Activated CD4-positive, CD25-positive, alpha-beta regulatory T cell treated with anti-CD3 and anti-CD28 coated beads, Interleukin-2, amount 50 U/mL, for 24 hours (primary cell): Measurements from ENCODE around the gene SRSF6.
A peak's percentile ranks its signal among the peaks of the same experiment; 100 is the strongest.
"Not testable (repeated sequence)": the region's sequence is repeated elsewhere in the genome, so short reads cannot be mapped to it uniquely, and the experiment has no call there.

ENCODE experiments used
- ATAC-seq, 2 donors: fragments of 150-1000 bp; cut with Tn5 transposase; one replicate each; pipeline ENCODE4 v1.10.0; 2021; ENCODE audit warnings: mild to moderate bottlenecking in 1 of 2, moderate library complexity in 1 of 2

Gene SRSF6

DNA sequence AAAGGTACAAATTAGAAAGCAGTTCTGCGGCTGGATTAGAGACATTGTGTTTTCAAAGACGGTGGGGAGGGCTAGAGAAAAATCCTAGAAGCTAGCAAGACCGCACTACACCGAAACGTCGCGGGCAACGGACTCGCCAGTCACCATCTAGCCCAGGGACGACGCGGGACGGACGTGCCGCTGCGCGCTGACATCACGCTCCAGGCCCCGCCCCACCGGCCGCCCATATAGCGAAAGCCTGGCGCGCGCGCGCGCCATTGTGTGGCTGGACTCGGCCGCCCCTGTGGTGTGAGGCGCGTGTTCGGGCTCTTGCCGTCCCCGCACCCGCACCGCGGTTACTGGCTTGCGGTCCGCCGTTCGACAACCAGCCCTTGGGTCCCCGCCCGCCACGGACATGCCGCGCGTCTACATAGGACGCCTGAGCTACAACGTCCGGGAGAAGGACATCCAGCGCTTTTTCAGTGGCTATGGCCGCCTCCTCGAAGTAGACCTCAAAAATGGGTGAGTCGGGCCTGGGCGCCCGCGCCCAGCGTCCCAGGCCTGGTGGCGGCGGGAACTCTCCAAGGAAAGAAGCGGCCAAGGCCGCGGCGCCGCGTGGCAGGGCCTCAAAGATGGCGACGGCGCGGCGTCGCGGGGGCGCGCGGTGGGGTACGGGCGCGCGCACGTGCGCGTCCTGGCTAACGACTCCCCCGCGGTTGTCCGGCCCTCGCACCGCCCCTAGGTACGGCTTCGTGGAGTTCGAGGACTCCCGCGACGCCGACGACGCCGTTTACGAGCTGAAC is at the start of gene SRSF6:
TSS of gene SRSF6 (plus strand) at position 257 of the 782 bp plus-strand sequence. CDS start at position 395, 138 bp downstream.
- peak; percentile 84 to 85 for ATAC-seq

DNA sequence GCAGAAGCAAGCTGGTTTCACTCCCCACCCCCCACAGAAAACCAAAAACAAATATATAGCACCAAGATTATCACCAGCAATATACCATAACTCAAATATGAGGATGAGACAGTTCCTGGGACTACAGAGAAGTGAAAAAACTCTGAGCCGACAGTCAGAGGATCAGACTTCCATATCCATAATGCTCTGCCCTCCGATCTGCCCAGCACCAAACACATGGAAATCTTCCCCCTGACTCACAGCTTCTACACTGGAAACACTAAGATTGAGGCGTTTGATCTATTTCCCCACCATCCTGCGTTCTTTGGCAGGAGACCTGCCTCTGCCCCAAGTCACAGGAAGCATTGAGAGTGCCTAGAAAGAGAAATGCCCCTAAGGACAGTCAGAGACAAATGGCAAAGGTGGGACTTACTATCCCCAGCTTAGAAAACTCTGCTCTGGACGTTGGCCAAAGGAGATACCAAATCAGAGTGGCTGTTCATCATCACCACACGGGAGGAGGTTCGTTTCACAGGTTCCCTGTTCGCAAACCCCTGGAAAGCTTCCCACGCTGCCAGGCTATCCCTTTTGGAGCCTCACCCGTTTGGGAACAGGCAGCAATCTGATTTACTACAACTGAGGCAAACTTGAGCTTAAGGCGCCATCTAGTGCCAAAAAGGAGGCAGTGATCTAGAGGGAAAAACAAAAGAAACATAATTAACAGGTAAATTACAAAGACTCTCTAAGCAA is 48.7 kb upstream of the SRSF6 start:
- ATAC-seq, result no peak

DNA sequence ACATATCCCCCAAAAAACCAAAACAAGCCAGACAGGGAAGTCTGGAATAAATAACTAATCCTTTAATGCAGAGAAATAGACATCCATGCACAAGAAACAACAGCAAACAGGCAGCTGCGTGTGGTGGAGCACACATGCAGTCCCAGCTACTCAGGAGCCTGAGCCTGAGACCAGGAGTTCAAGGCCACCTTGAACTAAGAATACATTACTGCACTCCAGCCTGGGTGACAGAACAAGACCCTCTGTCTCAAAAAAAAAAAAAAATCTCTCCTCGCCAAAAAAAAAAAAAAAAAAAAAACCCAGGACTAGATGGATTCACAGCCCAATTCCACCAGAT is 48.2 kb upstream of the SRSF6 start:
- no peak for ATAC-seq

DNA sequence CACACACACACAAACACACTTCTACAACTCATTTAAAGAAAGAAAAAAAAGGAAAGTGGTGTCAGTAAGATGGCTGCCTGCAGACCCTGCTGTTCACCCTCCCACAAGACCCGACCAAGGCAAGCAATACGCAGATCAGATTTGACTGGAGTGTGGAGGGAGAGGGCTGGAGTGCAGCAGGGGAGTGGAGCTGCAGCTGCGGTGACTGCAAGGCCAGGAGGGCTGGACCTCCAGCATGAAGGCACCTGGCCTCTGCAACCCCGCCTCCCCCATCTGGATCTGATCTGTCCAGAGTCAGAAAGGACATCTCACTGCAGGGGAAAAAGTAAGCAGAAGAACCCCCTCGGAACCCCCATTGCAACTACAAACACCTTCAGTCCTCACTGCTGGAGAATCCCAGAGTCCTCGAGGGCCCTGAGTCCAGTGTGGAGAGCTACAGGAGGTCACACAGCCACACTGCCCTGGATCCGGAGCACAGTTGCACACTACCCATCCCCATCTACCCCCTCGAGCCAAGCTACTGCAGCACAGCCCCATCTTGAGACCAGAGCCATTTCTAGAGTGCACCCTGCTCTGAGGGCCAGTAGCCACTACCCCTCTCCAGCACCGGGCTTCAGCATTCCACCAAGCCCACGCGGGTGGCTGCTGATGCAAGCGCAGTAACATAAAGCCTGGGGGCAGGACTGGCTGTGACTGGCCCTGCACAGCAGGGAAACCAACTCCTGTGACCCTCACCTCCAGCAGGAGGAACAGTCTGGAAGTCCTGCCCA is 41.9 kb upstream of the SRSF6 start:
- no peak for ATAC-seq

GRCh38 chr20:43416591-43417228 is 41.0 kb upstream of the SRSF6 start:
- no peak for ATAC-seq

DNA sequence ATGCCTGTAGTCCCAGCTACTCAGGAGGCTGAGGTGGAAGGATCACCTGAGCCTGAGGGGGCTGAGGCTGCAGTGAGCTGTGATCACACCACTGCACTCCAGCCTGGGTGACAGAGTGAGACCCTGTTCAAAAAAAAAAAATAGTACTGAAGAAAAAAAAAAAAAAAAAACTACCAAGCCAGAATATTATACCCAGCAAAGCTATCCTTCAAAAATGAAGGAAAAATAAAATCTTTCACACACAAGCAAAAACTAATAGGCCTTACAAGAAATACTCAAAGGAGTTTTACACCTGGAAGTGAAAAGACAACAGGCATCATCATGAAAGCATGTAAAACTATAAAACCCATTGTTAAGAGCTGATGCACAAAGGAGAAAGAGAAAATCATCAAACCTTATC is 37.5 kb upstream of the SRSF6 start:
- ATAC-seq, result no peak

- ATAC-seq, result not testable (repeated sequence)
Measured at GRCh38 chr20:43420913-43421312, 36.8 kb upstream of the SRSF6 start.

- no peak for ATAC-seq
Measured at GRCh38 chr20:43426172-43426571, 31.5 kb upstream of the SRSF6 start.

- ATAC-seq, result no peak
Measured at GRCh38 chr20:43430265-43431133, 27.2 kb upstream of the SRSF6 start.

- no peak for ATAC-seq
Measured at GRCh38 chr20:43431134-43431519, 26.6 kb upstream of the SRSF6 start.

DNA sequence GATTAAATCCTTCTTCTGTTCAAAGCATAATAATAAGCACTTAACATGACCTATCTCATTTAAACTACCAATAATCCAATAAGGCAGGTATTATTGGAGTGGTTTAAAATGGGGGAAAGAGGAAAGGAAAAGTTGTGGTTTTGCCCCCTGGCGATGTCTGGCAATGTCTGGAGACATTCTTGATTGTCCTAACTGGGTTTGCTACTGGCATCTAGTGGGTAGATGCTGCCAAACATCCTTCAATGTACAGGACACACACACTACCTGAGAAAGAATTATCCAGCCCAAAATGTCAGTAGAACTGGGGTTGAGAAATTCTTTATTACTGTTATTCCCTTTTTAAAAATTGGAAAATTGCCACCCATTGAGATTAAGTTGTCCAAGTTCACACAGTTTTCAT is 25.2 kb upstream of the SRSF6 start:
- ATAC-seq, result no peak

DNA sequence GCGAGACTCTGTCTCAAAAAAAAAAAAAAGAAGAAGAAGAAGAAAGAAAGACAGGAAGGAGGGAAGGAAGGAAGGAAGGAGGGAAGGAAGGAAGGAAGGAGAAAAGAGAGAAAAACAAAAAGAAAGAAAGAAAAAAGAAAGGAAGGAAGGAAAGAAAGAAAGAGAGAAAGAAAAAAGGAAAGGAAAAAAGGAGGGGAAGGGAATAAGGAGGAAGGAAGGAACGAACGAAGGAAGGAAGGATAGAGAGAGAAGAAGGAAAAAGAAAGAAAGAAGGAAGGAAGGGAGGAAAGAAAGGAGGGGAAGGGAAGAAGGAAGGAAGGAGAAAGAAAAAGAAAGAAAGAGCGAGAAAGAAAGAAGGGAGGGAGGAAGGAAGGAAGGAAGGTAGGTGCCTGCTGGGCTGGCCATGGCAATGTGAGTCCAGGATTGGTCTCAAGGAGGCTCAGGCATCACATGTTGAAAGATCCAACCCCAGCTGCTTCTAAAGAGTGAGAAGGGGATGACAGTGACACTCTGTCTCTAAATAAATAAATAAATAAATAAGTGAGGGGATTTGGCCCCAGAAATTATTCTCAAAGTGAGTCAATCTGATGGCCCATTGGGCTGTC is 24.3 kb upstream of the SRSF6 start:
- ATAC-seq, result no peak

GRCh38 chr20:43434565-43434964 is 23.1 kb upstream of the SRSF6 start:
- ATAC-seq, result no peak

DNA sequence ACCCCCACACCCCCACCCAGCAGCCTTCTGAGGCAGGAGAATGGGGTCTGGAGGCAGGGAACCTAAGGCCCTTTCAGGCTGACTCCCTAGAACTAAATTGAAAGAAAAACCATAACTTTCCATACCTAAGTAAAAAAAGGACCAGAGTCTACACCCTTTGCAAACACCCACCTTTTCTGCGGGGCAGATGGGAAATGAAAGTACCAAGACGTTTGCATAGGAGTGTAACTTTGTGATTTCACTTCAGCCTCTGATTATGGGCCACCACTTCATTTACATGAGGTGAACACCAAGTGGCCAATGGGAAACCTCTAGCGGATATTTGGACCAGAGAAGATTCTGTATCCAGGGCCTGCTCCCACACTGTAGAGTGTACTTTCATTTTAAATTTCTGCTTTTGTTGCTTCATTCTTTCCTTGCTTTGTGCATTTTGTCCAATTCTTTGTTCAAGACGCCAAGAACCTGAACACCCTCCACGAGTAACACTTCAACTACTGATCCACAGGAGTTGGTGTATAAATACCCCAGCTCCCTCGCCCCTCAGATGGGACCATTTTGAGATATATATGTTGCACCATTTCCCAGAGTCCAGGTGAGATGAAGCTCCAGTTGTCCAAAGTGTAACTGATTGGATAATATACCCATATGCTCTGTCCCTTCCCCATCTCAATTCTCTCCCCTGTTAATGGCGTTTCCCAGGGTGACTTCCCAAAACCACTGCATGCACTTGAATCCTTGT is 18.9 kb upstream of the SRSF6 start:
- ATAC-seq, result no peak

DNA sequence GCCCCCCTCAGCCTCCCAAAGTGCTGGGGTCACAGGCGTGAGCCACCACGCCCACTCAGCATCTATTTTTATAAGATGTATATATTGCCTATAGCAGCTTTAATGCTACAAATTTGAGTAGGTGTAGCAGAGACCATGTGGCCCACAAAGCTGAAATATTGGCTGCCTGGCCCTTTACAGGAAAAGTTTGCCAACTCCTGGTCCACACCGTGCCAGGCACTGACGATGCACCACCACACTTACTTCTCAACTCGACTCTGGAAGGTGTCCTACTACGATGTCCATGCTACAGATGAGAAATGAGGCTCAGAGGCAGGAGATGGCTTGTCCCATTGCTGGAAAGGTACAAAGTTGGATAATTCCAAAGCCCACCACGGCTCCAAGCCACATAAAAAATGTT is 17.2 kb upstream of the SRSF6 start:
- no peak for ATAC-seq

DNA sequence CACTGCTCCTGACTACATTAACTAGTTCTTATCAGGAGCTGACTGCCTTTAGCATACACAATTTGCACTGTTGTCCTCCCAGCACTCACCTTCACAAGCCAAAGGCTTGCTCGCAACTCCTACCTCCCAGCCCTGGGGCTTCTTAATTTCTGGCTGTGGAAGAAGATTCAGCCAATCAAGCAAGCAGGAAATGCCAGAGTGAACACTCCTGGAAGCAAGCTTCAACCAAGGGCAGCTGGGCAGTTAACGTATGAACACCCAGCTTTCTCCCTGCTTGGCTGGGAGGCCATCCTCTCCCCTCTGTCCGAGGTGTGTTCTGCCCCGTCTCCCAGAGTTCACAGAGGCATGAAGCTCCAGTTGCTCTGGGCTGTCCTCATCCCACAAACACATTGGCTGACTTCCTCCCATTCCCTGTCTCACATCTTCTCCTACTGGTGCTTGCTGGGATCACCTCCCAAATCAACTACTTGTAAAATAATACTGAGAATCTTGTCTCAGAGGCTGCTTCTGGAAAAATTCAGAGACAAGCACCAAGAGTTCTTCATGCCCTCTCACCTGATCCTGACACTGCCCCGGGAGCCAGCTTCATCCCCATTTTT is 15.3 kb upstream of the SRSF6 start:
- no peak for ATAC-seq

- ATAC-seq, result no peak
Measured at GRCh38 chr20:43444107-43444506, 13.6 kb upstream of the SRSF6 start.

DNA sequence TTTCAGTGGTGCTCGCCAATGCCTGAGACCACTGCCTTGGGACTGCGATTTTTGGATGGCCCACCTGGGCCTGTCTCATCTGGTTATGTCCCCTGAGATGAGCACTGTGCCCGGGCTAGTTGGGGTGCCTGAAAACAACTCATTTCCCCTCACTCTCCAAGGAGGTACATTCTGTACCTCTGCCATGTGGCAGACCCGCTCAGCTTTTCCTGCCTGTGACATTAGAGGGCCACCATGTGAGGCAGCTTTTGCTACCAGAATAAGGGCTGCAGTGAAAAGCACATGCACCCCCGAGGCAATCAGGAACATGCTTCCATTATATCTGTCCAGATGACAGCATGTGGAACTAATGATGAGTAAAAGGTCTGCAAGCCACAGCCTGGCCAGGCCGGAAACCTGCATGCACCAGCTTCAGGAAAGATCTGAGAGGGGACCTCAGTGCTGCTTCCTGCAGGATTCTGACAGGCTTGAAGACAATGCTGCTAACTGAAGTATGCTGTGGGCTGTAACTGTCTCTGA is 11.3 kb upstream of the SRSF6 start:
- no peak for ATAC-seq

DNA sequence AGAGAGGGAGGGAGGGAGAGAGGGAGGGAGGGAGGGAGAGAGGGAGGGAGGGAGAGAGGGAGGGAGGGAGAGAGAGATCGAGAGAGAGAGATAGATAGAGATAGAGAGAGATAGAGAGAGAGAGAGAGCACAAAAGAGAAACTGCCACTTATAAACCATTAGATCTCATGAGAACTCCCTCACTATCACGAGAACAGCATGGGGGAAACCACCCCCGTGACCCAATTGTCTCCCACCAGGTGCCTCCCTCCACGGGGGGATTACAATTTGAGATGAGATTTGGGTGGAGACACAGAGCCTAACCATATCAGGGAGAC is 9.3 kb upstream of the SRSF6 start:
- not testable (repeated sequence) for ATAC-seq

GRCh38 chr20:43448748-43449535 is 8.8 kb upstream of the SRSF6 start:
- ATAC-seq, result peak in 1 of 2 donors; percentile 63
